ENCODE results near the gene HHATL. TPM values are rescaled to one million over a fixed set of nuclear protein-coding genes. Genes with fewer than 3 reads are reported as not detected.

The HHATL gene
- total RNA-seq, 1 experiment from 2014 or later, result not detected

DNA sequence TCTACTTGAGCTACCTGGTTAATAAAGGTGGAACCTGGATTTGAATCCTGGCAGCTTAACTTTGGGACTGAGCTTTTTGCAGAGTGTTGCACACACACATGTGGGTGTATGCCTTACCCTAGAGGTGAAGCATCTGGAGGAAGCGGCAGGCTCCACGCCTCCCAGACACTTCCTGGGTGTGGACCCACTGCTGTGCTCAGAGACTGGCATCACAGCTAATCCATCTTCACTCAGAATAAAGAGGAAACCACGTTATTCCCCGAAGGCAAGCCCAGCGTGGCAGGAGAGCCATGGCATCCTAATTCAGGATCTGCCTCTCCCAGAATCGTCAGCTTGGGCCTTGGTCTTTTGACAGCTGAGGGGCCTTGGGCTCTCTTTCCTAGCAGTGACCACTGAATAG is 45.0 kb upstream of the HHATL start:
- H3K27ac ChIP-seq (ENCODE audit: low read length), result no peak overlapping the region
- BruUV-seq (replicated peaks), result no TSS peak

DNA sequence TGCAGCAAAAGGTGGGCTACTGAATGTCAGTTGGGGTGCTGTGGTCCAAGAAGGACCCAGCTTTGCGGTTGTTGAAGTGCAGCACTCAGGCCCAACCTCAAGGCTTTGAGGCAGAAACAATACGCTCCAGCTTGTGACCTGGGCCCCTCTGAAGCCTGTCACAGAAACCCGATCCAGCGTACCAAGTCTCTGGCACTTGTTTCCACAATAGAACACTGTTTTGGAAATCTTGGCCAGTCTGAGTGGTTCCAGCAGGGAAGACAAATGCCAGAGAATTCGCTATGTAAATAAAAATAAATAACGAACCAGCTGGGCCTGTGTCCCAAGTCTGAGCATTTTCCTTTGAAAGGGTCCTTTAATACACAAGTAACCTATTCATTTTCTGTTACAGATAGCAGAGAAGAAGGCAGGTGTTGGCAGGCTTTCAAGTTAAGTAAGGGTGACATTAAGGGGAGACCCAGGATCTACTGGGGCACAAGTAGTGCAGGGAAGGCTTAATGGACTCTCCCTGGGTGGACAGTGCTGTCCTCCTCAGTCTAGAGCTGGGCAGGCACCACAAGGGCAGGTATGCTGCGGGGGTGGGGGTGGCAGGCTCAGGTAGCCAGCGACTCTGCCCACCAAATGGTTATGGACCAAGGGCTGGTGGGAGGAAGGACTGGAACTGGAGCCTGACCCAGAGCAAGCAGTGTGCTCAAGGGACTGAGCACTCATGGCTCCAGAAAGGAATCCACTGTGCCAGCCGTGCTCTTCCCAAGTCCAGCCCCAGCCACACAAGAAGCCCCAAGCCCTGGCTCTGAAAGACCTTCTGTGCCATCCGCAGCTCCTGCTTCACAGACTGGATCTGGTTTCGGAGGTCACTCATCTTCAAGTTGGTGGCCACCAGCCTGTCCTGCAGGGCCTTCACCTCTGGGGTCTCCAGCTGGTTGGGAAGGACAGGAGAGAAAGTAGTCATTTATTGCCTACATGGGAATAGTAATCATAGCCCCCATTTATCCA is 44.2 kb upstream of the HHATL start:
- no peaks in the 10 kb centered on the region for H3K27me3 ChIP-seq (ENCODE audit: control insufficient read depth, insufficient read depth, low read length)

More for the DNA sequence above, 45.0 kb upstream of the HHATL start:
- no peak for TF ChIP-seq POLR2AphosphoS5 (IDR thresholded peaks at IDR 0.05; ENCODE audit: low read depth, low read length)
- TF ChIP-seq, protein P1, sequence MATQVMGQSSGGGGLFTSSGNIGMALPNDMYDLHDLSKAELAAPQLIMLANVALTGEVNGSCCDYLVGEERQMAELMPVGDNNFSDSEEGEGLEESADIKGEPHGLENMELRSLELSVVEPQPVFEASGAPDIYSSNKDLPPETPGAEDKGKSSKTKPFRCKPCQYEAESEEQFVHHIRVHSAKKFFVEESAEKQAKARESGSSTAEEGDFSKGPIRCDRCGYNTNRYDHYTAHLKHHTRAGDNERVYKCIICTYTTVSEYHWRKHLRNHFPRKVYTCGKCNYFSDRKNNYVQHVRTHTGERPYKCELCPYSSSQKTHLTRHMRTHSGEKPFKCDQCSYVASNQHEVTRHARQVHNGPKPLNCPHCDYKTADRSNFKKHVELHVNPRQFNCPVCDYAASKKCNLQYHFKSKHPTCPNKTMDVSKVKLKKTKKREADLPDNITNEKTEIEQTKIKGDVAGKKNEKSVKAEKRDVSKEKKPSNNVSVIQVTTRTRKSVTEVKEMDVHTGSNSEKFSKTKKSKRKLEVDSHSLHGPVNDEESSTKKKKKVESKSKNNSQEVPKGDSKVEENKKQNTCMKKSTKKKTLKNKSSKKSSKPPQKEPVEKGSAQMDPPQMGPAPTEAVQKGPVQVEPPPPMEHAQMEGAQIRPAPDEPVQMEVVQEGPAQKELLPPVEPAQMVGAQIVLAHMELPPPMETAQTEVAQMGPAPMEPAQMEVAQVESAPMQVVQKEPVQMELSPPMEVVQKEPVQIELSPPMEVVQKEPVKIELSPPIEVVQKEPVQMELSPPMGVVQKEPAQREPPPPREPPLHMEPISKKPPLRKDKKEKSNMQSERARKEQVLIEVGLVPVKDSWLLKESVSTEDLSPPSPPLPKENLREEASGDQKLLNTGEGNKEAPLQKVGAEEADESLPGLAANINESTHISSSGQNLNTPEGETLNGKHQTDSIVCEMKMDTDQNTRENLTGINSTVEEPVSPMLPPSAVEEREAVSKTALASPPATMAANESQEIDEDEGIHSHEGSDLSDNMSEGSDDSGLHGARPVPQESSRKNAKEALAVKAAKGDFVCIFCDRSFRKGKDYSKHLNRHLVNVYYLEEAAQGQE (IDR thresholded peaks at IDR 0.05; ENCODE audit: insufficient read depth in 1 of 2, low read depth in 2 of 2, low read length in 1 of 2), result no peak
- no peak for TF ChIP-seq SIN3A (IDR thresholded peaks at IDR 0.05; ENCODE audit: borderline replicate concordance, insufficient read depth, low read depth, low read length)
- TF ChIP-seq TCF7L2 (IDR thresholded peaks at IDR 0.05; ENCODE audit: low read depth, low read length), result no peak
- TF ChIP-seq, protein P2, sequence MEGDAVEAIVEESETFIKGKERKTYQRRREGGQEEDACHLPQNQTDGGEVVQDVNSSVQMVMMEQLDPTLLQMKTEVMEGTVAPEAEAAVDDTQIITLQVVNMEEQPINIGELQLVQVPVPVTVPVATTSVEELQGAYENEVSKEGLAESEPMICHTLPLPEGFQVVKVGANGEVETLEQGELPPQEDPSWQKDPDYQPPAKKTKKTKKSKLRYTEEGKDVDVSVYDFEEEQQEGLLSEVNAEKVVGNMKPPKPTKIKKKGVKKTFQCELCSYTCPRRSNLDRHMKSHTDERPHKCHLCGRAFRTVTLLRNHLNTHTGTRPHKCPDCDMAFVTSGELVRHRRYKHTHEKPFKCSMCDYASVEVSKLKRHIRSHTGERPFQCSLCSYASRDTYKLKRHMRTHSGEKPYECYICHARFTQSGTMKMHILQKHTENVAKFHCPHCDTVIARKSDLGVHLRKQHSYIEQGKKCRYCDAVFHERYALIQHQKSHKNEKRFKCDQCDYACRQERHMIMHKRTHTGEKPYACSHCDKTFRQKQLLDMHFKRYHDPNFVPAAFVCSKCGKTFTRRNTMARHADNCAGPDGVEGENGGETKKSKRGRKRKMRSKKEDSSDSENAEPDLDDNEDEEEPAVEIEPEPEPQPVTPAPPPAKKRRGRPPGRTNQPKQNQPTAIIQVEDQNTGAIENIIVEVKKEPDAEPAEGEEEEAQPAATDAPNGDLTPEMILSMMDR (IDR thresholded peaks at IDR 0.05), result no peak
- in situ Hi-C loops (cut with HindIII; ENCODE audit: low pct_unique_long_range_greater_than_20kb, low sequenced_read_pairs) (no loop called here), intact Hi-C loops (cut with micrococcal nuclease; ENCODE audit: unreplicated experiment) (no loop called here)
- no peak for ATAC-seq
- Histone ChIP-seq H3K36me3 (ENCODE audit: control insufficient read depth, insufficient read depth, low read length) (no peaks in the 10 kb centered on the region), H3K4me3 (ENCODE audit: low read depth in 2 of 2, low read length in 2 of 2) (no peak overlapping the region), H3K27me3 (ENCODE audit: control insufficient read depth, insufficient read depth, low read length) (no peaks in the 10 kb centered on the region), H3K4me1 (ENCODE audit: control insufficient read depth, insufficient read depth, low read length) (no peaks in the 10 kb centered on the region), H3K9me3 (ENCODE audit: control insufficient read depth, insufficient read depth, low read depth, low read length) (no peaks in the 10 kb centered on the region)
- POLR2A ChIA-PET, result no interaction called here
- CTCF ChIA-PET, result no interaction called here
- DNase-seq (ENCODE audit: low read depth, low spot score), result no peak

More for the DNA sequence above, 44.2 kb upstream of the HHATL start:
- DNase-seq (ENCODE audit: low read depth, low spot score) (no peak), ATAC-seq (no peak)
- no peaks in the 10 kb centered on the region for H3K9me3 ChIP-seq (ENCODE audit: control insufficient read depth, insufficient read depth, low read depth, low read length)
- ChIA-PET CTCF (no interaction called here), POLR2A (no interaction called here)
- no peaks in the 10 kb centered on the region for H3K36me3 ChIP-seq (ENCODE audit: control insufficient read depth, insufficient read depth, low read length)
- intact Hi-C loops (cut with micrococcal nuclease; ENCODE audit: unreplicated experiment), result no loop called here
- in situ Hi-C loops (cut with HindIII; ENCODE audit: low pct_unique_long_range_greater_than_20kb, low sequenced_read_pairs), result no loop called here
- H3K27ac ChIP-seq (ENCODE audit: low read length), result no peak overlapping the region
- no peak overlapping the region for H3K4me3 ChIP-seq (ENCODE audit: low read depth in 2 of 2, low read length in 2 of 2)
- no TSS peak for BruUV-seq (replicated peaks)
- H3K4me1 ChIP-seq (ENCODE audit: control insufficient read depth, insufficient read depth, low read length), result no peaks in the 10 kb centered on the region
- TF ChIP-seq TCF7L2 (IDR thresholded peaks at IDR 0.05; ENCODE audit: low read depth, low read length) (no peak), POLR2AphosphoS5 (IDR thresholded peaks at IDR 0.05; ENCODE audit: low read depth, low read length) (no peak), SIN3A (IDR thresholded peaks at IDR 0.05; ENCODE audit: borderline replicate concordance, insufficient read depth, low read depth, low read length) (no peak)
- TF ChIP-seq, protein P1 (IDR thresholded peaks at IDR 0.05; ENCODE audit: insufficient read depth in 1 of 2, low read depth in 2 of 2, low read length in 1 of 2), result no peak
- TF ChIP-seq, protein P2 (IDR thresholded peaks at IDR 0.05), result no peak

Data from Panc1 (cell line).